ENCODE data around the gene ITPKB.

The ITPKB gene

GRCh38 chr1:226736908-226737818 lies 1.9 kb downstream of the ITPKB start:
- Histone ChIP-seq H3K79me1 (ENCODE audit: low read length) (peaks cover 8% of the 10 kb centered on the region), H3K4me1 (ENCODE audit: control insufficient read depth, low read depth, low read length) (no peaks in the 10 kb centered on the region), H4K8ac (ENCODE audit: low read depth, low read length) (peak overlapping the region; percentile 57), H3K4me3 (ENCODE audit: low read length) (peak overlapping the region; percentile 33), H4K5ac (ENCODE audit: low read length) (no peak overlapping the region), H3K56ac (ENCODE audit: low read length) (peak overlapping the region; percentile 83), H2BK15ac (replicated peaks; ENCODE audit: low read depth) (peak overlapping the region; percentile 9), H3K4me2 (ENCODE audit: low read length) (peak overlapping the region; percentile 93), H2AK5ac (ENCODE audit: low read length) (no peak overlapping the region), H3K79me2 (ENCODE audit: control insufficient read depth, insufficient read depth, low read length) (peaks cover 8% of the 10 kb centered on the region), H3K4ac (ENCODE audit: low read depth, low read length) (no peak overlapping the region), H3K27ac (ENCODE audit: low read depth, low read length) (peak overlapping the region; percentile 50), H2BK5ac (ENCODE audit: low read length) (no peak overlapping the region), H3K9ac (ENCODE audit: low read length) (peak overlapping the region; percentile 64), H3K27me3 (ENCODE audit: insufficient read depth, low read length, poor library complexity) (no peaks in the 10 kb centered on the region), H3K23ac (ENCODE audit: low read length) (peak overlapping the region; percentile 59), H2BK120ac (ENCODE audit: low read depth, low read length) (peak overlapping the region; percentile 39), H3K18ac (ENCODE audit: low read length) (peak overlapping the region; percentile 44), H3K36me3 (ENCODE audit: control insufficient read depth, insufficient read depth, low read length) (no peaks in the 10 kb centered on the region)
- no CpG with 5 or more reads among the region's 89 CpGs for WGBS (ENCODE audit: extremely low coverage, insufficient coverage, low lambda C conversion rate)
- DNase-seq: peak; percentile 67

- Histone ChIP-seq H4K5ac (ENCODE audit: low read length) (no peak overlapping the region), H2BK15ac (replicated peaks; ENCODE audit: low read depth) (no peak overlapping the region), H3K4ac (ENCODE audit: low read depth, low read length) (no peak overlapping the region), H3K18ac (ENCODE audit: low read length) (peak overlapping the region; percentile 44), H3K79me1 (ENCODE audit: low read length) (peaks cover 8% of the 10 kb centered on the region), H2BK120ac (ENCODE audit: low read depth, low read length) (no peak overlapping the region), H3K23ac (ENCODE audit: low read length) (peak overlapping the region; percentile 59), H4K8ac (ENCODE audit: low read depth, low read length) (no peak overlapping the region), H3K4me2 (ENCODE audit: low read length) (peak overlapping the region; percentile 93), H2BK5ac (ENCODE audit: low read length) (no peak overlapping the region), H3K4me3 (ENCODE audit: low read length) (no peak overlapping the region), H3K27ac (ENCODE audit: low read depth, low read length) (no peak overlapping the region), H3K9ac (ENCODE audit: low read length) (peak overlapping the region; percentile 64), H3K56ac (ENCODE audit: low read length) (peak overlapping the region; percentile 83), H3K4me1 (ENCODE audit: control insufficient read depth, low read depth, low read length) (peaks cover 2% of the 10 kb centered on the region), H3K79me2 (ENCODE audit: control insufficient read depth, insufficient read depth, low read length) (peaks cover 8% of the 10 kb centered on the region), H3K27me3 (ENCODE audit: insufficient read depth, low read length, poor library complexity) (no peaks in the 10 kb centered on the region), H3K36me3 (ENCODE audit: control insufficient read depth, insufficient read depth, low read length) (no peaks in the 10 kb centered on the region), H2AK5ac (ENCODE audit: low read length) (no peak overlapping the region)
- no CpG with 5 or more reads among the region's 39 CpGs for WGBS (ENCODE audit: extremely low coverage, insufficient coverage, low lambda C conversion rate)
- peak; percentile 34 for DNase-seq
Measured at GRCh38 chr1:226736001-226736907, 2.8 kb downstream of the ITPKB start.

GRCh38 chr1:226735576-226735975 lies 3.5 kb downstream of the ITPKB start:
- Histone ChIP-seq H3K4me1 (ENCODE audit: control insufficient read depth, low read depth, low read length) (peaks cover 2% of the 10 kb centered on the region), H3K23ac (ENCODE audit: low read length) (no peak overlapping the region), H3K79me2 (ENCODE audit: control insufficient read depth, insufficient read depth, low read length) (peaks cover 8% of the 10 kb centered on the region), H2BK15ac (replicated peaks; ENCODE audit: low read depth) (no peak overlapping the region), H2BK5ac (ENCODE audit: low read length) (no peak overlapping the region), H4K8ac (ENCODE audit: low read depth, low read length) (no peak overlapping the region), H4K5ac (ENCODE audit: low read length) (no peak overlapping the region), H3K18ac (ENCODE audit: low read length) (no peak overlapping the region), H3K4ac (ENCODE audit: low read depth, low read length) (no peak overlapping the region), H3K36me3 (ENCODE audit: control insufficient read depth, insufficient read depth, low read length) (no peaks in the 10 kb centered on the region), H3K4me3 (ENCODE audit: low read length) (no peak overlapping the region), H2AK5ac (ENCODE audit: low read length) (no peak overlapping the region), H2BK120ac (ENCODE audit: low read depth, low read length) (no peak overlapping the region), H3K9ac (ENCODE audit: low read length) (no peak overlapping the region), H3K79me1 (ENCODE audit: low read length) (peaks cover 8% of the 10 kb centered on the region), H3K56ac (ENCODE audit: low read length) (peak overlapping the region; percentile 25), H3K27me3 (ENCODE audit: insufficient read depth, low read length, poor library complexity) (no peaks in the 10 kb centered on the region), H3K4me2 (ENCODE audit: low read length) (no peak overlapping the region), H3K27ac (ENCODE audit: low read depth, low read length) (no peak overlapping the region)
- no peak for DNase-seq
- no CpG with 5 or more reads among the region's 12 CpGs for WGBS (ENCODE audit: extremely low coverage, insufficient coverage, low lambda C conversion rate)

GRCh38 chr1:226734611-226735153 lies 4.4 kb downstream of the ITPKB start:
- H2BK120ac ChIP-seq (ENCODE audit: low read depth, low read length): no peak overlapping the region
- WGBS (ENCODE audit: extremely low coverage, insufficient coverage, low lambda C conversion rate): no CpG with 5 or more reads among the region's 3 CpGs
- H3K56ac ChIP-seq (ENCODE audit: low read length): no peak overlapping the region
- no peak overlapping the region for H2BK15ac ChIP-seq (replicated peaks; ENCODE audit: low read depth)
- no peak overlapping the region for H3K4me2 ChIP-seq (ENCODE audit: low read length)
- H2BK5ac ChIP-seq (ENCODE audit: low read length): no peak overlapping the region
- no peak overlapping the region for H3K18ac ChIP-seq (ENCODE audit: low read length)
- no peak overlapping the region for H3K9ac ChIP-seq (ENCODE audit: low read length)
- DNase-seq: no peak
- no peak overlapping the region for H3K27ac ChIP-seq (ENCODE audit: low read depth, low read length)
- H3K4me1 ChIP-seq (ENCODE audit: control insufficient read depth, low read depth, low read length): peaks cover 2% of the 10 kb centered on the region
- no peak overlapping the region for H2AK5ac ChIP-seq (ENCODE audit: low read length)
- H4K5ac ChIP-seq (ENCODE audit: low read length): no peak overlapping the region
- H3K79me1 ChIP-seq (ENCODE audit: low read length): peaks cover 8% of the 10 kb centered on the region
- no peak overlapping the region for H3K4me3 ChIP-seq (ENCODE audit: low read length)
- no peak overlapping the region for H4K8ac ChIP-seq (ENCODE audit: low read depth, low read length)
- no peaks in the 10 kb centered on the region for H3K36me3 ChIP-seq (ENCODE audit: control insufficient read depth, insufficient read depth, low read length)
- H3K23ac ChIP-seq (ENCODE audit: low read length): no peak overlapping the region
- H3K79me2 ChIP-seq (ENCODE audit: control insufficient read depth, insufficient read depth, low read length): peaks cover 8% of the 10 kb centered on the region
- no peaks in the 10 kb centered on the region for H3K27me3 ChIP-seq (ENCODE audit: insufficient read depth, low read length, poor library complexity)
- no peak overlapping the region for H3K4ac ChIP-seq (ENCODE audit: low read depth, low read length)

- Histone ChIP-seq H3K56ac (ENCODE audit: low read length) (no peak overlapping the region), H2BK15ac (replicated peaks; ENCODE audit: low read depth) (no peak overlapping the region), H3K4me1 (ENCODE audit: control insufficient read depth, low read depth, low read length) (peaks cover 2% of the 10 kb centered on the region), H3K4me3 (ENCODE audit: low read length) (no peak overlapping the region), H3K4me2 (ENCODE audit: low read length) (no peak overlapping the region), H3K23ac (ENCODE audit: low read length) (no peak overlapping the region), H2BK120ac (ENCODE audit: low read depth, low read length) (no peak overlapping the region), H3K79me1 (ENCODE audit: low read length) (peaks cover 8% of the 10 kb centered on the region), H3K79me2 (ENCODE audit: control insufficient read depth, insufficient read depth, low read length) (peaks cover 8% of the 10 kb centered on the region), H3K27ac (ENCODE audit: low read depth, low read length) (no peak overlapping the region), H2AK5ac (ENCODE audit: low read length) (no peak overlapping the region), H3K9ac (ENCODE audit: low read length) (no peak overlapping the region), H2BK5ac (ENCODE audit: low read length) (no peak overlapping the region), H4K5ac (ENCODE audit: low read length) (no peak overlapping the region), H3K4ac (ENCODE audit: low read depth, low read length) (no peak overlapping the region), H3K27me3 (ENCODE audit: insufficient read depth, low read length, poor library complexity) (no peaks in the 10 kb centered on the region), H4K8ac (ENCODE audit: low read depth, low read length) (no peak overlapping the region), H3K18ac (ENCODE audit: low read length) (no peak overlapping the region), H3K36me3 (ENCODE audit: control insufficient read depth, insufficient read depth, low read length) (no peaks in the 10 kb centered on the region)
- DNase-seq: no peak
- WGBS (ENCODE audit: extremely low coverage, insufficient coverage, low lambda C conversion rate): no CpG with 5 or more reads among the region's 4 CpGs
Measured at GRCh38 chr1:226733876-226734275, 5.2 kb downstream of the ITPKB start.

Data from mesendoderm (in vitro differentiated cells).